Measurements from ENCODE around the gene GPC1.
A peak's percentile ranks its signal among the peaks of the same experiment; 100 is the strongest.

The GPC1 gene

DNA sequence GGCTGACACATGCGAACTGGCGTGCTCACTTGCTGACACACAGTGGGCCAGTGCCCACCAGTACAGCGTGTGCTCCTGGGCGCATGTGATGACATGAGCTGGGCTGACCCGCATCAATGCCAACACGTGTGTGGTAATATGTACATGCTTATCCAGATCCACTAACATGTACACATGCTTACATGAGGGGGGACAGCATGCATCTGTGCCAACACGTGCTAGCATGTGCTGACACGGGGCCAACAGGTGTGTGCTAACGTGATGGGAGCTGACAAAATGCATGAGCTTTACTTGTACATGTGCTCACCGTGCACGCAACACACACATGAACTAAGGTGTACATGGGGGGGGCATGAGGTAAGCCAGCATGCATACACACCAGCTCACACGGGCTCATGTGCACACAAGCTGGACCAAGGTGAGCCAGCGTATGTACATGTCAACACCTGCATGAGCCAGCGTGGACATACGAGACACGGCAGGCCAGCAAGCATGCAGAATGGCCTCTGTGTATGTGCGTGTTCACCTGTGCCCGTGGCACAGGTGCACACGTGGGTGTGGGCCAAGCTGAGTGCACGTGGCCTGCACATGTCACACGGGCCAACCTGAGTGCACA lies 28.5 kb downstream of the GPC1 start:
- DNase-seq (ENCODE audit: insufficient read length, low spot score): no peak
- FAIRE-seq: peak; percentile 90

DNA sequence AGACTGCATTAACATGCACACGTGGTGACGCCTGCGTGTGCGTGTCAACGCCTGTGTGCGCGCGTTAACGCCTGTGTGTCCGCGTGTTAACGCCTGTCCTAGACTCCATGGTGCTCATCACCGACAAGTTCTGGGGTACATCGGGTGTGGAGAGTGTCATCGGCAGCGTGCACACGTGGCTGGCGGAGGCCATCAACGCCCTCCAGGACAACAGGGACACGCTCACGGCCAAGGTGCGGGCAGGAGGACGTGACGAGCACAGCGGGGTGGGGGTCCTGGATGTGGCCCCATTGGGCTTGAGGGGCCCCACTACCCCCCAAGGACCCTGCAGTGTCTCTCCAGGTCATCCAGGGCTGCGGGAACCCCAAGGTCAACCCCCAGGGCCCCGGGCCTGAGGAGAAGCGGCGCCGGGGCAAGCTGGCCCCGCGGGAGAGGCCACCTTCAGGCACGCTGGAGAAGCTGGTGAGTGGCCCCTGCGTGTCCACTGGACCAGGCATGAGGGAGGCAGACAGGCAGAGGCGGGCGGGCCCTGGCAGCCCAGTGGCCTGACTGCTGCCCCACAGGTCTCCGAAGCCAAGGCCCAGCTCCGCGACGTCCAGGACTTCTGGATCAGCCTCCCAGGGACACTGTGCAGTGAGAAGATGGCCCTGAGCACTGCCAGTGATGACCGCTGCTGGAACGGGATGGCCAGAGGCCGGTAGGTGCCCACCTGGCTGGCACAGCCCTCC lies 29.2 kb downstream of the GPC1 start:
- DNase-seq (ENCODE audit: insufficient read length, low spot score): no peak
- peak; percentile 13 for FAIRE-seq

DNA sequence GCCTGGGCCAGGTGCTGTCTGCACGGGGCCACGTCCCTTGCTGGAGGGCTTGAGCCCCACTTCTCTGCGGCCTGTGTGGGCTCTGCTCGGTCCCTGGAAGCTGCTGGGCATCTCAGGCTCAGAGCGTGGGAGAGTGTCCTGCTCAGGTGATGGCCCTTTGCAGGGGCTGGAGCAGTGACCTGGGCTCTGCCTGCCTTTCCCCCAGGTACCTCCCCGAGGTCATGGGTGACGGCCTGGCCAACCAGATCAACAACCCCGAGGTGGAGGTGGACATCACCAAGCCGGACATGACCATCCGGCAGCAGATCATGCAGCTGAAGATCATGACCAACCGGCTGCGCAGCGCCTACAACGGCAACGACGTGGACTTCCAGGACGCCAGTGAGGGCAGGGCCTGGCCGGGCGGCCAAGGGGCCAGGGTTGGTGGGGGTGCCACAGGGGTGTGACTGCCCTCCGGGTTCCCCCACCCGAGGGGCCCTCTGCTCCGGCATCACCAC lies 29.9 kb downstream of the GPC1 start:
- no peak for FAIRE-seq
- DNase-seq (ENCODE audit: insufficient read length, low spot score): no peak

DNA sequence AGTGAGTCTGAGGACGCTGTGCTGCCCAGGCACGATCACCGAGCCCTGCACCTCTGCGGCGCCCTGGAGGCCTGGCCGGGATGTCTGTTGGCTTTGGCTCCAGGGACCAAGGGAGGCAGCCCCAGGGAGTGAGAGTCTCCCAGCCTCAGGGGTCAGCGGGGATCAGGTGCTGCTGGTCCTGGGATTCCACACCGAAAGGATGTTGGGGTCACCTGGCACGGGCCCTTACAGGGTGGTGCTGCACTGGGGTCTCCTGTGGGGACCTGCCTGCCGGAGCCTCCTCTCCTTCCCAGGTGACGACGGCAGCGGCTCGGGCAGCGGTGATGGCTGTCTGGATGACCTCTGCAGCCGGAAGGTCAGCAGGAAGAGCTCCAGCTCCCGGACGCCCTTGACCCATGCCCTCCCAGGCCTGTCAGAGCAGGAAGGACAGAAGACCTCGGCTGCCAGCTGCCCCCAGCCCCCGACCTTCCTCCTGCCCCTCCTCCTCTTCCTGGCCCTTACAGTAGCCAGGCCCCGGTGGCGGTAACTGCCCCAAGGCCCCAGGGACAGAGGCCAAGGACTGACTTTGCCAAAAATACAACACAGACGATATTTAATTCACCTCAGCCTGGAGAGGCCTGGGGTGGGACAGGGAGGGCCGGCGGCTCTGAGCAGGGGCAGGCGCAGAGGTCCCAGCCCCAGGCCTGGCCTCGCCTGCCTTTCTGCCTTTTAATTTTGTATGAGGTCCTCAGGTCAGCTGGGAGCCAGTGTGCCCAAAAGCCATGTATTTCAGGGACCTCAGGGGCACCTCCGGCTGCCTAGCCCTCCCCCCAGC lies 30.5 kb downstream of the GPC1 start:
- FAIRE-seq (no peak), DNase-seq (ENCODE audit: insufficient read length, low spot score) (no peak)

DNA sequence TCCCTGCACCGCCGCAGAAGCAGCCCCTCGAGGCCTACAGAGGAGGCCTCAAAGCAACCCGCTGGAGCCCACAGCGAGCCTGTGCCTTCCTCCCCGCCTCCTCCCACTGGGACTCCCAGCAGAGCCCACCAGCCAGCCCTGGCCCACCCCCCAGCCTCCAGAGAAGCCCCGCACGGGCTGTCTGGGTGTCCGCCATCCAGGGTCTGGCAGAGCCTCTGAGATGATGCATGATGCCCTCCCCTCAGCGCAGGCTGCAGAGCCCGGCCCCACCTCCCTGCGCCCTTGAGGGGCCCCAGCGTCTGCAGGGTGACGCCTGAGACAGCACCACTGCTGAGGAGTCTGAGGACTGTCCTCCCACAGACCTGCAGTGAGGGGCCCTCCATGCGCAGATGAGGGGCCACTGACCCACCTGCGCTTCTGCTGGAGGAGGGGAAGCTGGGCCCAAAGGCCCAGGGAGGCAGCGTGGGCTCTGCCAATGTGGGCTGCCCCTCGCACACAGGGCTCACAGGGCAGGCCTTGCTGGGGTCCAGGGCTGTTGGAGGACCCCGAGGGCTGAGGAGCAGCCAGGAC lies 31.2 kb downstream of the GPC1 start:
- DNase-seq (ENCODE audit: insufficient read length, low spot score) (no peak), FAIRE-seq (no peak)

DNA sequence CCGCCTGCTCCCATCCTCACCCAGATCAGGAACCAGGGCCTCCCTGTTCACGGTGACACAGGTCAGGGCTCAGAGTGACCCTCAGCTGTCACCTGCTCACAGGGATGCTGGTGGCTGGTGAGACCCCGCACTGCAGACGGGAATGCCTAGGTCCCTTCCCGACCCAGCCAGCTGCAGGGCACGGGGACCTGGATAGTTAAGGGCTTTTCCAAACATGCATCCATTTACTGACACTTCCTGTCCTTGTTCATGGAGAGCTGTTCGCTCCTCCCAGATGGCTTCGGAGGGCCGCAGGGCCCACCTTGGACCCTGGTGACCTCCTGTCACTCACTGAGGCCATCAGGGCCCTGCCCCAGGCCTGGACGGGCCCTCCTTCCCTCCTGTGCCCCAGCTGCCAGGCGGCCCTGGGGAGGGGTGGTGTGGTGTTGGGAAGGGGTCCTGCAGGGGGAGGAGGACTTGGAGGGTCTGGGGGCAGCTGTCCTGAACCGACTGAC lies 31.7 kb downstream of the GPC1 start:
- DNase-seq (ENCODE audit: insufficient read length, low spot score) (no peak), FAIRE-seq (no peak)

DNA sequence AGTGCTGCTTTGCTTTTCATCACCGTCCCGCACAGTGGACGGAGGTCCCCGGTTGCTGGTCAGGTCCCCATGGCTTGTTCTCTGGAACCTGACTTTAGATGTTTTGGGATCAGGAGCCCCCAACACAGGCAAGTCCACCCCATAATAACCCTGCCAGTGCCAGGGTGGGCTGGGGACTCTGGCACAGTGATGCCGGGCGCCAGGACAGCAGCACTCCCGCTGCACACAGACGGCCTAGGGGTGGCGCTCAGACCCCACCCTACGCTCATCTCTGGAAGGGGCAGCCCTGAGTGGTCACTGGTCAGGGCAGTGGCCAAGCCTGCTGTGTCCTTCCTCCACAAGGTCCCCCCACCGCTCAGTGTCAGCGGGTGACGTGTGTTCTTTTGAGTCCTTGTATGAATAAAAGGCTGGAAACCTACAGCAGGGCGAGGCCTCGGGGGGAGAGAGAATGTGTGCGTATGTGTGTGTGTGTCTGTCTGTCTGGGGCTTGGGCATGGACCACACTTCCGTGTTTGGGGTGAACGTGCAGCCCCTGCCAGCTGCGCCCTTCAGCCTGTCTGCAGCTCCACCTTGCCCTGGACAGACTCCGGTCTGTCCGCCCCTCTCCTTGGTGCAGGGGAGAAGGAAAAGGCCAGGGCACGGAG lies 32.3 kb downstream of the GPC1 start:
- FAIRE-seq (no peak), DNase-seq (ENCODE audit: insufficient read length, low spot score) (no peak)

DNA sequence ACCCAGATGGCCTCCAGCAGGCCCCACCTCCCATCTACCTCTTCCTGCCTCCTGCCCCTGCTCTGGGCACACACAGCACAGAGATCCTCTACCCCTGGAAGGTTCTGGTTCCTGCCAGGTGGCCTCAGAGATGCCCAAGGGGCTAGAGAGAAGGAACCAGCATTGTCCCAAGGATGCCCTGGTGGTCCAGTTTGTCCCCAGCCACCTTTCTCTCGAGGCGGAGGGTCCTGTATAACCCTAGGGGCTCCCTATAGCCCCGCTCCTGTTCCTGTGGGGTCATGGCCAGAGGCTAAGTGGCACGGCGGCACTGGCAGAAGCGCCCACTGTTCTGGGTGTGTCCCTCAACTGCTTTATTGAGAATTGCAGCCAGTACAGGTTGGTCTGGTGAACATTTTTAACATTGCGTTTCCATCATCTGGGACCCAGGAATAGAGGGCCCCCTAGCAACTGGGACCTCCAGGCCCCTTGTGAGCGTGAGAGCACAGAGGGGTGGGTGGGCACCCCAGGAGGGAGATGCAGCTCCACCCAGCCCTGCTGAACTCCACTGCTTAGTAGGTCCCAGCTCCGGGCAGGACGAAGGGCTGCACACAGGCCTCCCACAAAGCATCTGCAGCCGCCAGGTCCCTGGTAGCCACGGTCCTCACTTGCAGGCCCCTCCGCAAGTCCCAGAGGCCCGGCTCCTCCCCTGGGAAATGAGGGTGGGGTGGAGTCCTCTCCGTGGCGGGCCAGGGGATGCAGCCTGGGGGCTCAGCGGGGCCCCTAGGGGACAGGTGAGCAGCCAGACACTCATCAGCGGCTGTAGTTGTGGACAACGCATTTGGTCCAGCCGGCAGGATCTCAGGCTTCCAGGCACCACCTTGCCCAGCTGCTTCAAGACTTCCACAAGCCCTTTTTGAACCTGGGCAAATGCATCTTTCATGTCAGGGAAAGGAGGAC lies 33.1 kb downstream of the GPC1 start:
- FAIRE-seq (no peak), DNase-seq (ENCODE audit: insufficient read length, low spot score) (no peak)

DNA sequence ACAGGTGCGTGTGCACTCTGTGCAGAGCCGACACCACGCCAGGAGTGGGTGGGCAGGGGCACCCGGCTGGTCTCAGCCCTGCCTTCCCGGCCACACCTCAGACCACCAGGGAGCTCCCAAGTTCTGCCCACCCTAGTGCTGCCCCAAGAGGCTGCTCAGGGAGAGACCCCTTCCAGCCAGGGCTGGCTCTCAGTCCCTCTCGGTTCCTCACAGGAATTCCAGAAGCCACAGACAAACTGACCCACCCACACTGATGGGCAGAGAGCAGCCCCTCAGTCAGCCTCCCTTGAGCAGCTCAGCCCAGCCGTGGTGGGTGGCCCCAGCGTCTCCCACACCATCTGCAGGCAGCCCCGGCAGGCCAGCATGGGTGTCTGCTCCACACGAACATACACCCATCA lies 33.8 kb downstream of the GPC1 start:
- DNase-seq (ENCODE audit: insufficient read length, low spot score) (no peak), FAIRE-seq (no peak)

DNA sequence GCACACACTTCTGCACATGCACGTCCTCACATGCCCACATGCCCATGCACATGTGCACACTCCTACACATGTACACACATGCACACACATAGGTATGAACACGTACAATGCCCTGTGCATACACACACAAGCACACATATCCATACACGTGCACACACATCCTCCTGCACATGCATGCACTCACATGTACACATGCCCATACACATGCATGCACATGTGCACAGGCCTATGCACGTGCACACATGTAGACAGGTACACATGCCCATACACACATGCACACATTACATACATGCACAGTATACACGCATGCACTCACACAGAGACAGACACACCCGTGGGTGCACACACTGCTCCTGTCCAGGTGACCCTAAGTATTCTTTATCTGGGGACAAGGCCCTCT lies 34.3 kb downstream of the GPC1 start:
- DNase-seq (ENCODE audit: insufficient read length, low spot score) (no peak), FAIRE-seq (peak; percentile 92)

DNA sequence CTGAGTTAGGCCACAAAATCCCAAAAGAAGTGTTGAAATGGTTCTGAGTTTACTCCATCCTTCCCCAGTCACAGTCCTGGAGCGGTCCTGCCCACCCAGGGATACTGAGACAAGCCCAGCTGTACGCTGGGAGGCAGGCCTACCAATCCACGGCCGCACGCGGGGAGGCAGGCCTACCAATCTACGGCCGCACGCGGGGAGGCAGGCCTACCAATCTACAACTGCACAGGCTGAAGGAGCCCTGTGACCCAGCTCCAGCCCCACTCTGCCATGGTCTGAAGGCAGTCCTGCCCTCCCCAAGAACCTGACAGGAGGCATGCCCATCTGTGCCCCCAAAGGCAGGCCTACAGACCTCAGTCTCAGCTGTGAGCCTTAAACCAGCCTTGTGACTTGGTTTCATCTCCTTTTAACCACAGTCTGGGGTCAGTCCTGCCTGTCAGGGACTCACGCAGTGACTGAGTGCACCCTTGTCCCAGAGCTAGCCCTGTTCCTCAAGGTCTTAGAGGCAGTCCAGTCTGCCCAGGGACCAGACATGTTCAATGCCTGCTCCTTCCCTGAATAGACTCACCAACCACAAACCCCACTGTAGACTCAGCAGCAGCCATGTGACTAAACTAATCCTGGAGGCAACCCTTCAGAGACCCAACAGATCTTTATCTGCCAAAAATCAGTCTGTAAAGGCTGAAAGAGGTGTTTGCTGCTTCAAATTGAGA lies 36.8 kb downstream of the GPC1 start:
- DNase-seq (ENCODE audit: insufficient read length, low spot score) (no peak), FAIRE-seq (no peak)

DNA sequence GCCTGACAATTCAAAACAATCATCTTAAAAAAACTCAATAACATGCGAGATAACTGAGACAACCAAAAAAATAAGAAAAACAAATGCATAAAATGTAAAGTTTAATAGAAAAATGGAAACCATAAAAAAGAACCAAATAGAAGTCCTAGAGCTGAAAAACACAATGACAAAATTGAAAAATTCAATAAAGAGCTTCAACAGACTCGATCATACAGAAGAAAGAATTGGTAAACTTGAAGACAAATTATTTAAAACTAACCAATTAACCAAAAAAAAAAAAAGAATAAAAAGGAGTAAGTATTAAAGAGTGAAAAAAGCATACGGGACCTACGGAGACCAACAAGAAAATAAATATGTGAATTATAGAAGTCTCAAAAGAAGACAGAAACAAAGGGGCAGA lies 37.7 kb downstream of the GPC1 start:
- no peak for FAIRE-seq
- no peak for DNase-seq (ENCODE audit: insufficient read length, low spot score)

DNA sequence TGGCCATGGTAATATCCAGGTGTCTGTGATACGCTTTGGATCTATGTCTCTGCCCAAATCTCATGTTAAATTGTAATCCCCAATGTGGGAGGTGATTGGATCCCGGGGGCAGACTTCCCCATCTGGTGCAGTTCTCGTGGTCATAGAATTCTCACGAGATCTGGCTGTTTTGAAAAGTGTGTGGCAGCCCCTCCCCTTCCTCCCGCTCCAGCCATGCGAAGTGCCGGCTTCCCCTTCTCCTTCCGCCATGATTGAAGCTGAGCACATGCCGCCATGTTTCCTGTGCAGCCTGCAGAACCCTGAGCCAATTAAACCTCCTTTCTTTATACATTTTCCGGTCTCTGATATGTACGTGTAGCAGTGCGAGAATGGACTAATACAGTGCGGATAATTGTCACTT lies 42.5 kb downstream of the GPC1 start:
- no peak for FAIRE-seq
- DNase-seq (ENCODE audit: insufficient read length, low spot score): no peak

DNA sequence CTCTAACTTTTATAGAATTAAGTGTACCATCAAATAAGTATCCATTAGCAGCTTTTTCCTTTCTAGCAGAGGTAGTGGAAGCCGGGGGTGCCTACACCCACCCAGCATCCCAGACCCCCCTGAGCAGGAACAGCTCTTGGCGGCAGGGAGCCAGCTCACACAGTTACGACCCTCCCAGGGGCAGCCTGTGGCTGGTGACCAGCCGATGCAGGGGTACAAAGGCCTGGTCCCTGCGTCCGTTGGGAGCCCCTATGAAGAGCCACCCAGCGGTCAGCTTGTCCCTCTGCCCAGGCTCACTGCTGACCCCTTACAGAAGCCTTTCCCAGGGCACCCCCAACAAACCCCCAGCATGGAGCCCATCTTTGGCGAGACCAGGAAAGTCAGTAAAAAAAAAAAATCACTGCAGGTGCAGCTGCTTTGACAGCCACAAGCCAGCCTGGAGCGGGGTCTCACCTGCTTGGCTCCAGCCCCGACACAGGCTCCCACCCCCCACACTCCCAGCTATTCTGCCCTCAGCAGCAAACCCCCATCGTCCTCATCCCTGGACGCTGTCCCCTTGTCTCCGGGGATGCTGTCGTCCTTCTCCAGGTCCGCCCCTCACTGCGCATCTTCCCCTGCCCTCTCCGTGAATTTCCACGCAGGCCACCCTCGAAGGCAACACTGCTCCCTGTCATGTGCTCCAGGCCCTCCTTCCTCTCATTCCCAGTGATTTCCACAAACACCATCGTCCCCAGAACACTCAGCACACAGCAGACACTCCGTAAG lies 43.1 kb downstream of the GPC1 start:
- DNase-seq (ENCODE audit: insufficient read length, low spot score): no peak
- FAIRE-seq: no peak

DNA sequence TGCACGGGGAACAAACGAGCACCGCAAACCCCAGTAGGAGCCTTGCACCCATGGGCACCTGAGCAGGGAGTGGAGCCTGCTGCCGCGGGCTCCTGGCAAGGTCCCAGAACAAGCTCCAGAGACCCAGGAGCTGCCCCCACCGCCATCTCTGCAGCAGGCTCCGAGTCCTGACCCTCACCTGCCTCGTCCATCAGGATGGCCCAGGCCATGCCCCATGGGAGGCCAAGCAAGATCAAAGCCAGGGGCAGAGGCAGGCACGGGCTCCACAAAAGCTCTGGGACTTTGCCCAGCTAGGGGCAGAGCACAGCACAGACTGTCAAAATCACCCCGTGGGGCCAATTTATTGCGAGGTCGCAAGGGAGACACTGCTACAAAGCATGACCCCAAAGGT lies 43.6 kb downstream of the GPC1 start:
- FAIRE-seq (no peak), DNase-seq (ENCODE audit: insufficient read length, low spot score) (no peak)

DNA sequence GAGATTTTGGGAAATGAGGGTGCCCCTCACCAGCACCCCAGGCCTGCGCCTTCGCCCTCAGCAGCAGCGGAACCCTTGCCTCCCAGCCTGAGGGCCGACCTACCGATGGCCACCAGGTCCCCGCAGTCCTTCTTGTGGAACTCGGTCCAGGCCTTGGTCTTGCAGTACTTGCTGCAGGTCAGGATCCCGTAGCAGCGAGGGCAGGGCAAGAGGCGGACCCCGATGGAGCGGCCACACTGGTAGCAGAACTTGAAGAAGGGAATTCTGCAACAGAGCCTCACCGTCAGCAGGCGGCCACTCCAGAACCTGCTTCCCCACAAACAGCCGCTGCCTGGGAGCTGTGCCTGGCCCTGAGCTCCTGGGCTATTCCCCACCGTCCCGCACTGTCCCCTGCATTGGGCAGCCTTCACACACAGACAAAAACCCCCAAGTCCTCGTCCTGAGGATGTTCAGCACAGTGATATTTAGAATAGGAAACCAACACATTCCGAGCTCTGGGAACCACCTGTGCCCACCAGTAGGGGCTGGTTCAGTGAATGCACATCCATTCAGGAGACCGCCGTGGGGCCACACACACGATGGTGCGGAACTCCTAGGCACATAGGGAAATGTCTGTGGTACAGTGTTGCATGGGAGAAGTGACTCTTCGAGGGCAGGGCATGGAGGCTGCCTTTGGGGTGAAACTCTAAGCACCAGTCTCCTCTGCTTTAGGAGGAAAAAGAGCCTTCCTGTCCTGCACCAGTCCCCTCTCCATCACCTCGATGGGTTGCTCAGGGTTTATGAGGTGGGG lies 45.6 kb downstream of the GPC1 start:
- DNase-seq (ENCODE audit: insufficient read length, low spot score): no peak
- no peak for FAIRE-seq

DNA sequence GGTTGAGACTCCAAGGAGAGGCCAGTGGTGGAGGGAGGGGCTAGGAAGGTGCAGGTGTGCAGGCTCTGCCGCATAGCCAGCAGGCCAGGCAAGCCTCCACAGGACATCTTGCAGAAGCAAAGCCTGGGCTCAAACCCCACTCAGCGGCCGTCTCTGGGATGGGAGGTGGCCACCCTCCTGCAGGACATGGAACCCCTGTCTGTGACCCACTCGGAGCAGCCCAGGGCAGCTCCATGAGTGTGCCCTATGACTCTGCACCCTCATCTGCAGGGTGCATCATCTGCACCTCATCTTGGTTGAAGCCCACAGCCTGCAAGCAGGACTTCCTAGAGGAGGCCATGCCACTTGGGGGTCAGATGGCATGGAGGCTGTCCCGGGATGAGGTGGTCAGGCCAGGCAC lies 46.3 kb downstream of the GPC1 start:
- FAIRE-seq: no peak
- no peak for DNase-seq (ENCODE audit: insufficient read length, low spot score)

DNA sequence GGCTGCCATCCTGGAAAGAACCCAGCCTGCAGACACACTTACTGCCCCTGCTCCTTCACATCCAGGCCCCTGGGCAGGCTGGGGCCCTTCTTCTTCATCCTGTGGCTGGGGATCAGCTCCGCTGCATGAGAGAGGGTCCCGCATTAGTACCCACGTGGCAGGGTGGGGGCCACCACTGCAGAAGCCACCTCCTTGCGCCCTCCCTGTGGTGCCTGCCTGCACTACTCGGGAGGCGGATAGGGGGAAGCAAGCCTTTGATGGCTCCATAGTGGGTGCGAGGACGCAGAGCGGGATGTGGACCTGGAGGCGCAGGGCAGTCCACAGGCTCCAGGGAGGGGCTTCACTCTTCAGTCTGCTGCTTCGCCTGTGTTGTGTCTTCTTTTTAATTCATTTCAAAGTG lies 46.7 kb downstream of the GPC1 start:
- FAIRE-seq (no peak), DNase-seq (ENCODE audit: insufficient read length, low spot score) (no peak)
